LNCAP (cell line): Measurements from ENCODE around the gene PAX4.
A peak's percentile ranks its signal among the peaks of the same experiment; 100 is the strongest.

ENCODE experiments used
- CTCF ChIP-seq: fragments of 450-650 bp; IDR thresholded peaks from 2 replicates; pipeline ENCODE4 v1.5.1; 2017; ENCODE audit warnings: mild to moderate bottlenecking

Gene PAX4

GRCh38 chr7:127589896-127590295, 28.0 kb downstream of the PAX4 start:
- no peak for TF ChIP-seq CTCF

- TF ChIP-seq CTCF: peak; percentile 69
These were observed 29.1 kb downstream of the PAX4 start for GRCh38 chr7:127588697-127589482.

- TF ChIP-seq CTCF: no peak
These were observed 29.8 kb downstream of the PAX4 start, which contains the start of gene ARF5 for GRCh38 chr7:127588019-127588696. Gene ARF5, plus strand, starts transcription at chr7:127588411. Its CDS starts 88 bp downstream, at chr7:127588499.

GRCh38 chr7:127587663-127588018, 30.3 kb downstream of the PAX4 start:
- no peak for TF ChIP-seq CTCF

- no peak for TF ChIP-seq CTCF
These were observed 31.6 kb downstream of the PAX4 start for GRCh38 chr7:127586346-127586745.

GRCh38 chr7:127585044-127585953, 32.6 kb downstream of the PAX4 start, which contains the start of gene GCC1:
Gene GCC1, minus strand, starts transcription at chr7:127585596. Its CDS starts 414 bp downstream, at chr7:127585182.
- no peak for TF ChIP-seq CTCF

- TF ChIP-seq CTCF: no peak
These were observed 33.3 kb downstream of the PAX4 start for GRCh38 chr7:127584648-127585043.
